Neural cell (in vitro differentiated cells): ENCODE results near the gene CST4. TPM values are rescaled to one million over a fixed set of nuclear protein-coding genes. Genes with fewer than 3 reads are reported as not detected.

Experiments used
- H2AFZ ChIP-seq: fragments of 200-600, 300-800 bp; sonication (generic), shearing (Covaris generic); 2 replicates; pipeline ENCODE4 v1.6.0; 2014; ENCODE audit warnings: low read depth, mild to moderate bottlenecking, antibody characterized with exemption, low read length, moderate library complexity
- H3F3A ChIP-seq: fragments of 200-600 bp; shearing (Covaris generic); 2 replicates; pipeline ENCODE4 v1.6.1; 2016; ENCODE audit warnings: mild to moderate bottlenecking, moderate library complexity, mixed read lengths, antibody characterized with exemption, low read length; ENCODE audit not compliant: insufficient read depth, poor library complexity, severe bottlenecking
- H3K27ac ChIP-seq: fragments of 200-600, 300-800 bp; sonication (generic), shearing (Covaris generic); 2 replicates; pipeline ENCODE4 v1.5.1; 2014; ENCODE audit warnings: mild to moderate bottlenecking, low read length, moderate library complexity
- H3K27me3 ChIP-seq: fragments of 300-800, 200-600 bp; sonication (generic), shearing (Covaris generic); 2 replicates; pipeline ENCODE4 v1.6.0; 2014; ENCODE audit warnings: mild to moderate bottlenecking, low read depth, low read length, moderate library complexity; ENCODE audit not compliant: insufficient read depth
- H3K36me3 ChIP-seq: fragments of 300-800, 200-600 bp; sonication (generic), shearing (Covaris generic); 2 replicates; pipeline ENCODE4 v1.5.1; 2014; ENCODE audit warnings: mild to moderate bottlenecking, antibody characterized with exemption, low read length, moderate library complexity; ENCODE audit not compliant: insufficient read depth
- H3K4me2 ChIP-seq: fragments of 300-800, 200-600 bp; sonication (generic), shearing (Covaris generic); 2 replicates; pipeline ENCODE4 v1.6.0; 2014; ENCODE audit warnings: mild to moderate bottlenecking, low read length
- H3K4me3 ChIP-seq: fragments of 300-800, 200-600 bp; sonication (generic), shearing (Covaris generic); 2 replicates; pipeline ENCODE4 v1.5.1; 2014; ENCODE audit warnings: mild to moderate bottlenecking, low read length, moderate library complexity
- H3K79me2 ChIP-seq: fragments of 200-600 bp; shearing (Covaris generic); replicated peaks from 2 replicates; pipeline ENCODE4 v1.6.0; 2014; ENCODE audit warnings: mild to moderate bottlenecking, low read length, moderate library complexity; ENCODE audit not compliant: insufficient read depth
- H3K9ac ChIP-seq: fragments of 300-800, 200-600 bp; sonication (generic), shearing (Covaris generic); 2 replicates; pipeline ENCODE4 v1.6.1; 2016; ENCODE audit warnings: mild to moderate bottlenecking, low read length, mixed read lengths
- H3K9me2 ChIP-seq: fragments of 200-600 bp; shearing (Covaris generic); 2 replicates; pipeline ENCODE4 v1.6.1; 2016; ENCODE audit warnings: mild to moderate bottlenecking, low read length, mixed read lengths; ENCODE audit not compliant: insufficient read depth
- H3K9me3 ChIP-seq: fragments of 200-600, 300-800 bp; sonication (generic), shearing (Covaris generic); 2 replicates; pipeline ENCODE4 v1.6.1; 2016; ENCODE audit warnings: mild to moderate bottlenecking, mixed run types, low read length, moderate library complexity, mixed read lengths
- H4K20me1 ChIP-seq: fragments of 200-600 bp; shearing (Covaris generic); 2 replicates; pipeline ENCODE4 v1.6.1; 2016; ENCODE audit warnings: mild to moderate bottlenecking, mixed run types; ENCODE audit not compliant: insufficient read depth
- CTCF ChIP-seq: fragments of 450-650 bp; IDR thresholded peaks from 2 replicates; pipeline ENCODE4 v1.5.1; 2014; ENCODE audit warnings: antibody characterized with exemption, mild to moderate bottlenecking, moderate library complexity; ENCODE audit not compliant: poor library complexity, severe bottlenecking
- EP300 ChIP-seq: fragments of 450-650 bp; conservative IDR thresholded peaks from 2 replicates; pipeline ENCODE4 v1.6.1; 2014; ENCODE audit warnings: antibody characterized with exemption, mild to moderate bottlenecking, moderate library complexity; ENCODE audit not compliant: poor library complexity, severe bottlenecking
- EZH2 ChIP-seq: fragments of 200-600, 300-800 bp; shearing (Covaris generic), sonication (generic); IDR thresholded peaks from 2 replicates; pipeline ENCODE4 v1.6.1; 2014; ENCODE audit warnings: antibody characterized with exemption, low read length, borderline replicate concordance, mild to moderate bottlenecking; ENCODE audit not compliant: insufficient read depth, poor library complexity, severe bottlenecking
- MXI1 ChIP-seq: fragments of 450-650 bp; conservative IDR thresholded peaks from 2 replicates; pipeline ENCODE4 v1.6.1; 2014; ENCODE audit warnings: antibody characterized with exemption, mild to moderate bottlenecking; ENCODE audit not compliant: poor library complexity, severe bottlenecking
- POLR2AphosphoS5 ChIP-seq: IDR thresholded peaks from 2 replicates; pipeline ENCODE4 v1.6.1; 2012
- RAD21 ChIP-seq: fragments of 450-650 bp; conservative IDR thresholded peaks from 2 replicates; pipeline ENCODE4 v1.6.1; 2014; ENCODE audit warnings: antibody characterized with exemption, mild to moderate bottlenecking, moderate library complexity
- REST ChIP-seq: IDR thresholded peaks from 2 replicates; pipeline ENCODE4 v1.6.1; 2012; ENCODE audit warnings: borderline replicate concordance
- SMC3 ChIP-seq: fragments of 450-650 bp; conservative IDR thresholded peaks from 2 replicates; pipeline ENCODE4 v1.6.1; 2014; ENCODE audit warnings: antibody characterized with exemption, mild to moderate bottlenecking, moderate library complexity; ENCODE audit not compliant: poor library complexity
- TAF1 ChIP-seq: IDR thresholded peaks from 2 replicates; pipeline ENCODE4 v1.6.1; 2012; ENCODE audit warnings: low read depth
- polyA plus RNA-seq: library from polyadenylated mRNA; depleted of rRNA; stranded (reverse); fragments of >200 nt; gene quantifications from 2 replicates; pipeline ENCODE4 v1.2.3, GENCODE V29; 2014

Gene CST4
- polyA plus RNA-seq, 1 donor from 2014 or later = not detected

DNA sequence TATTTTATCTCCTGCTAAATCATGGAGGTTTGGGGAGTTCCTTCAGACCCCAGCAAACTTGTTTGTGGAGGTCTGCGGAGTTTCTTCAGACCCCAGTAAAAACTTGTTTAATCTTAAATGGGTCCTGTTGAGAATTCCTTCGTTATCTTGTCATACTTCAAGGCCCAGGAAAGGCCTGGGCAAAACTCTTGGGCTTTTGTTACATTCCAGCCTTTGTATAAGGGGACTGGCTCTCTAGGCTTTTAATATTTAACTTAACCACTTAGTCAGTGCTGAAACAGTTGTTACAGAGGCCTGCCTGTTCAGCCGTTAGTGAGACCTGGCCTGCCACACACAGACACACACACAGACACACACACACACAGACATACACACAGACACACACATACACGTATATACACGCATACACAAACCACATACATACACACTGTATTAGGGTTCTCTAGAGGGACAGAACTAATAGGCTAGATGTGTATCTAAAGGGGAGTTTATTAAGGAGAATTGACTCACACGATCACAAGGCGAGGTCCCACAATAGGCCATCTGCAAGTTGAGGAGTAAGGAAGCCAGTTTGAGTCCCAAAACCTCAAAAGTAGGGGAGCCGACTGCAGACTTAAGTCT is 29.7 kb downstream of the CST4 start:
- no peak overlapping the region for H3K9ac ChIP-seq
- H2AFZ ChIP-seq = no peak overlapping the region
- no peaks in the 10 kb centered on the region for H3K36me3 ChIP-seq
- no peaks in the 10 kb centered on the region for H3K9me2 ChIP-seq
- no peak overlapping the region for H3K27ac ChIP-seq
- no peak overlapping the region for H3K4me2 ChIP-seq
- H3K27me3 ChIP-seq = no peaks in the 10 kb centered on the region
- TF ChIP-seq REST (no peak), RAD21 (no peak), MXI1 (no peak), TAF1 (no peak), EZH2 (no peak), POLR2AphosphoS5 (no peak), EP300 (no peak), CTCF (no peak), SMC3 (no peak)
- H3K4me3 ChIP-seq = no peak overlapping the region
- no peaks in the 10 kb centered on the region for H3K9me3 ChIP-seq
- H3F3A ChIP-seq = no peaks in the 10 kb centered on the region
- no peaks in the 10 kb centered on the region for H3K79me2 ChIP-seq
- no peaks in the 10 kb centered on the region for H4K20me1 ChIP-seq

DNA sequence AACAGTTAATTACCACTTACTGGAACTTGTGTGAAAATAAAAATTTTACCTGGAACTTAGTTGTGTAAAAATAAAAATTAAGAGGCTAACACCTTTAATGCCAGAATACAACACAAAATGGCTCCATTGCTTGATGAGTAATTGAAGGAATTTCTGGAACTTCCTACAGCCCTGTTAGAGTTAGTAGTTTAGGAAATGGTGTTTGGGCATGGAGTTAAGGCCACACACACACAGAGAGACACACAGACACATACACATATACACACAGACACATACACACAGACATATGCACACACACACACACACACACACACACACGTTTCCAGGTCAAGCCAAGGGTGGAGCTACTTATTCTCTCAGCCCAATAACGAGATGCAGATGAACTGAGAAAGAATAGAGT is 30.5 kb downstream of the CST4 start:
- Histone ChIP-seq H3K27me3 (no peaks in the 10 kb centered on the region), H3K9me3 (no peaks in the 10 kb centered on the region), H2AFZ (no peak overlapping the region), H3K36me3 (no peaks in the 10 kb centered on the region), H3F3A (no peaks in the 10 kb centered on the region), H4K20me1 (no peaks in the 10 kb centered on the region), H3K9ac (no peak overlapping the region), H3K4me2 (no peak overlapping the region), H3K4me3 (no peak overlapping the region), H3K9me2 (no peaks in the 10 kb centered on the region), H3K27ac (no peak overlapping the region), H3K79me2 (no peaks in the 10 kb centered on the region)
- TF ChIP-seq MXI1 (no peak), SMC3 (no peak), REST (no peak), EZH2 (no peak), RAD21 (no peak), POLR2AphosphoS5 (no peak), TAF1 (no peak), CTCF (no peak)
